Cerebellar nuclear complex (tissue), 1 donor: ENCODE results near the gene PCSK6.

Experiments
- DNase-seq, 2 experiments: peaks; one replicate each; lab custom pipeline; 2025; lab: John Stamatoyannopoulos, UW

PCSK6 gene

DNA sequence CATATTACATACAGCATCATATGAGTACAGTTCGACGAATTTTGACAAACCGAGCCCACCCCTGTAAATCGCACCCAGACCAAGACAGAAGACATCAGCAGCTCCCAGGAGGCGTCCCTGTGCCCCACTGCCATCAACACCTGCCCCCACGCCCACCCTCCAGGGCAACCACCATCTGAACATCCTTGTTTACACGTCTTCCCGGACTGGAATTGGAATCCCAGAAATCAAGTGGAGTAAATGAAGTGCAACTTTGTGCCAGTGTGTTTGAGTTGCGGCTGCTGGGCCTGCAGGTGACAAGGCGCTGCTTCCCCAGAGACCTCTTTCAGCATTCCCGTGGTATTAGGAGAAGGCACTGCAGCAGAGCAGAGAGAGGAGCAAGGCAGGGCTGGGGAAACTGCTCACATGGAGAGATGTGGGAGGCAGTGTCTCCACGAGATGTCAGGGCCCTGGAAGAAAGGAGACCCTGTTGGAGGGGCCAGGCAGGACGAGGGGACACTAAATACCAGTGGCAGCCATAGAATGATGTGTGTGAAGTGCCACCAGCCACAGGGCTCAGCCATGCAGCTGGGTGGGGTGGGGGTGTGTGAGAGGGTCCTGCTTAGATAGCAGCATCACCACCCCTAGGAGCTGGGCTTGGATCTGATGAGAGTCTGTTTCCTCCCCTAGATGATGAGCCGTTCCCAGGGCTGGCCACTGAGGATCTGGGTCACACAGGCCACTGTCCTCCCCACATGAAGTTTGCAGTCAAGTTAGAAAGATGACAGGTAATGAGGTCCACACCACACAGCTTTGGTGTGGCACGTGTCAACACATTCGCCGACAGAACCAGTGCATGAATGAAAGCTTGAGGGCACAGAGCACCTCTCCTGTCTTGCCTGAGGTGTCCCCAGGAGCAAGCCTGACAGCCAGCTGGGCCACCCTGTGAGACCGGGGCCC is 33.4 kb upstream of the PCSK6 start:
- no peak for DNase-seq

DNA sequence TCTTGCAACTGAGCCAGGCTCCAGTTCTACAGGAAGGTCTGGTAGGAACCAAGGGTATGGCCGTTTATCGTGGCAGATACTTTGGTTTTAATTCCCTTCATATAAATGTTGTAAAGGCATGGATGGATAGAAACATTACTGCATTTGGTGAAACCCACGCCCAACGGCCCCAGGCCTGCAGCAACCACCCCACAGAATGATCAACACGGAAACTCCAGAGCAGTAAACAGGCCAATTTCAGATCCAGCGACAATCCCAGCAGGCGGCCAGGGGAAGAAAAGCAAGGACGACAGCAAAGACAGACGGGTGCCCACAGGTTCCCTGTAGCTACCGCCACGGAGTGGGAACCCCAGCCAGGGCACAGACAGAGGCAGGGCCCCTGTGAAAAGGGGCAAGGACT is 32.6 kb upstream of the PCSK6 start:
- no peak for DNase-seq

DNA sequence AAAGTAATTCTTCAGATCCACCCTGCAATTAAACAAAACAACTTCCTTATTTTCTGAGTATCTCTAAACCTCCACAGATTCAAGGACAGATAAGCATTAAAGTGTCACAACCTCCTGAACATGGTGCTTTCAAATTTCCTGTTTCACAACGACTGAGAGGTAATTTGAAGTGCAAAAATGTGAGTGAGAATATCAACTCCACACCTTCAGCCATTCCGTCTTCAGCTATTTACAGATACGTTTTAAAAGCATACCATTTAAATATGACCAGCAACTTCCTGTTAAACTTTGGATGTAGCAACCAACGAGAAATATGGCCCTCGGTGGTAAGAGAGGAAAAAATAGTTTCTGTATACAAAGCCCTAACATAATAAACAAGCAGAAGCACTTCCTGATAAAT is 32.1 kb upstream of the PCSK6 start:
- no peak for DNase-seq

DNA sequence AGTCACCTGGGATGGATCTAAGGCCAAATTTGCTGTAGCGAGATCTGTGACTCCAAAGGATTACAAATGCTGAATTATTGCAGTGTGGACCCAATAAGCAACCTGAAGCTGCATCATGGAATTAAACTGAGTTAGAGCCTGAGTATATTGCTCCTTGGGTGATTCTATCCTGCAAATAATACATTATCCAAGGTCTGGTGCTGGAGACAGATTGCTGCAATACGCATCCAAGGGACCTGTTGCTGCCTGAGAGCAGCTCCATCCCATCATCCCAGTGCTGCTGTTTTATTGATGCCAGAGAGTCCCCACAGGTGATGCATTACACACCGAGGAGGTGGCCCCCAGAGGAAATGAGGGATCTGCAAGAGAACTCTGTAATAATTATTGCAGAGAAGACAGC is 31.6 kb upstream of the PCSK6 start:
- DNase-seq, result no peak

DNA sequence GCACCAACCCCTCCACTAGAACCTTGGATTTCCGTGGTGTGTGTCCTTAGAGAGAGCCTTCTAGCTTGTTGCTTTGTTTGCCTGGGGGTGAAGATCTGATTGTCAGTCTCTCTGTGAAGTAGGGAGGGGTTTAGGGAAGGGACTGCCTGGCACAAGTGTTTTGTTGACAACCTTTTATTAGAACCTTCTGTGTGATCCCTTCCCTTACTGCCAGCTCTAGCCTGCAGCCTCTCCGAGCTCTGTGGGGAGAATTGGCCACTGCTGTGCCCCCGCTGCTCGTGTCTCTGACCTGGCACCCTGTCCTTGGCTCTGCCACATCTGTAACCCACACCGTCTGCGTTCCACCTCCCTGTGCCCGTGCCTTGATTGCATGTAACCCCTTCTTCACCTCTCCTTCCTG is 30.9 kb upstream of the PCSK6 start:
- DNase-seq, result no peak

DNA sequence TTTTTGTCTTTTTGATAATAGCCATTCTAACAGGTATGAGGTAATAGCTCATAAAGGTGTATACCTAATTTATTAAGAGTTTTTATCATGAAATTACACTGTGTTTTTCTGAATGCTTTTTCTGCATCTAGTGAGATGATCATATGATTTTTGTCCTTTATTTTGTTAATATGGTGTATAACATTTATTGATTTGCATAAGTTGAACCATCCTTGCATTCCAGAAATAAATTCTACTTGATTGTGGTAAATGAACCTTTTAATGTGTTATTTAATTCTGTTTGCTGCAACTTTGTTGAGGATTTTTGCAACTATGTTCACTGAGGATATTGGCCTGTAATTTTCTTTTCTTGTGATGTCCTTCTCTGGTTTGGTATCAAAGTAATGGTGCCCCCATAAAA is 28.0 kb upstream of the PCSK6 start:
- no peak for DNase-seq

DNA sequence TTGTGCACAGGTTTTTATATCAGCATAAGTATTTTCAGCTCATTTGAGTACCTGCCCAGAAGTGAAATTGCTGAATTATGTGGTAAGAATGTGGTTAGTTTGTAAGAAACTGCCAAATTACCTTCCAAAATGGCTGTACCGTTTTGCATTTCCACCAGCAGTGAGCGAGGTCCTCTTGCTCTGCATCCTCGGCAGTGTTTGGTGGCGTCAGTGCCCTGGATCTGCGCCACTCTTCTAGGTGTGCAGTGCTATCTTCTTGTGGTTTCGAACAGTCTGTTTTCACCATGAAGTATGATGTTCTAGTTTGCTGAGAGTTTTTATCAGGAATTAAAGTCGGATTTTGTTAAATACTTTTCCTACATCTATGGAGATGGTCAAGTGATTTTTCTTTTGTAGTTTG is 24.8 kb upstream of the PCSK6 start:
- DNase-seq, result no peak

DNA sequence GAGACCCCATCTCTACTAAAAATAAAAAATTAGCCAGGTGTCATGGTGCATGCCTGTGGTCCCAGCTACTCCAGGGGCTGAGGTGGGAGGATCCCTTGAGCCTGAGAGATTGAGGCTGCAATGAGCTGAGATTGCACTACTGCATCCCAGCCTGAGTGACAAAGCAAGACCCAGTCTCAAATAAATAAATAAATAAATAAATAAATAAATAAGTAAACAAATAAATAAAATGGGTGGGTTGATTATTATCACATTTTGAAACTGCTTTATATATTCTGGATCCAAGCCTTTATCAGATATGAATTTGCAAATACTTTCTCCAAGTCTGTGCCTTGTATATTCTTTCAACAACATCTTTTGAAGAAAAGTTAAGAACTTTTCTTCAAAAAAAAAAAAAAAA is 22.2 kb upstream of the PCSK6 start:
- DNase-seq, result no peak

DNA sequence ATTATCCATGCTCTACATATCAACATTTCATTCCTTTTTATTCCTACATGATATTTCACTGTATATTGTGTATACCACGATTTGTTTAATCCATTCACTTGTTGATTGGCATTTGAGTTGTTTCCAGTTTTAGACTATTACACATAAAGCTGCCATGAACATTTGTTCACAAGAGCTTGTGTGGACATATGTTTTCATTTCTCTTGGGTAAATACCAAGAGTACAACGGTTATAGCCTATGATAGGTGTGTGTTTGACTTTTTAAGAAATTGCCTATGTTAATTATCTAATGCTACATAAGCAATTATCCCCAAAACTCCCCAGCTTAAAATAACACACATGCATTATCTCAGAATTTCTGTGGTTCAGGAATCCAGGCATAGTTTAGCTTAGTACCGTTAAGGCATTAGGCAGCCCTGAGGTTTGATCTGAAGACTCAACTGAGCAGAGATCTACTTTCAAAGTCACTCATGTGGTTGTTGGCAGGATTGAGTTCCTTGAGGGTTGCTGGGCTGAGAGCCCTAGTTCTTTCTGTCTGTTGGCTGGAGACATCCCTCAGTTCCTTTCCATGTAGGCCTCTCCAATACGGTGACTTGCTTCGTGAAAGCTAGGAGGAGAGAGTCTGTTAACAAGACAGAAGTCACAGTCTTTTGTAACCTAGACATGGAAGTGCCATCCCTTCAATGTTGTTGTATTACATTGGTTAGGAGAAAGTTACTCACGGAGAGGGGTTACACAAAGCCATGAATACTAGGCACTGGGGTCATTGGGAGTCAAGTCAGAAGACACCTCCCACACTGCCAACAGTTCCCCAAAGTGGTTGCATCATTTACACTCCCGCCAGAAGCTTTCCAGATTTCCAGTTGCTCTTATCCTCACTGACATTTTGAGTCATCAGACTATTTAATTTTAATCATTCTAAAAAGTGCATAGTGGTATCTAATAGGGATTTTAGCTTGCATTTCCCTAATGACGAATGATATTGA is 21.0 kb upstream of the PCSK6 start:
- DNase-seq, result no peak

DNA sequence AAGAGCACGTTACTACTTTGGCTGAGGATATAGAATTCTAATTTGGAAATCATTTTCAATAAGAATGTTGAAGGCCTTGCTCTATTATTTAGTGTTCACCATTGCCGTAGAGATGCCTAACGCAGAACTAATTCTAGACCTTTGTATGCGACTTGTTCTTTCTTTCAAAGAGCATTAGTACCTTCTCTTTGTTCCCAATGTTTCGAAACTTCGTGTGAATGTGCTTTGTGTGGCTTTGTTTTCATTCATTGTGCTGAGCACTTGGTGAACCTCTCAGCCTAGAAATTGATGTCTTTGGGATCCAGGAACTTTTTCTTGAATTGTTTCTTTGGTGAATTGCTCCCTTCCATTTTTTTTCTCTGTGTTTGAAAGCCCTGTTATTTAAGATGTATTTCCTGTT is 19.8 kb upstream of the PCSK6 start:
- DNase-seq, result no peak

DNA sequence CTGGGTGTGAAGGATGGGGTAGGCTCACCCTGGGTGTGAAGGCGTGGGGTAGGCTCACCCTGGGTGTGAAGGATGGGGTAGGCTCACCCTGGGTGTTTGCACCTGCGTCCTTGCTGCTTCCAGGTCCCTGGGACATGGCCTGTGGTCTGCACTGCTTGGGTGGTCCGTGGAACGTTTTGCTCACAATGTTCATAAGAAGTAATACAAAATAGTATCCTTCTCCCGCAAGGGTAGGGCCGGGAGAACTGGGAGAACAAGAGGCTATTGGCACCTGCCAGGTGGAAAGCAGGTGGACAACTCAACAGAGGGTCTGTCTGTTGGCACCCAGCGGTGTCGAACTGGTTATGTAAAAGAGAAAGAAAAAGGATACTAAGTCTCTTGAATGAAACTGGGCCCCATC is 17.0 kb upstream of the PCSK6 start:
- no peak for DNase-seq

DNA sequence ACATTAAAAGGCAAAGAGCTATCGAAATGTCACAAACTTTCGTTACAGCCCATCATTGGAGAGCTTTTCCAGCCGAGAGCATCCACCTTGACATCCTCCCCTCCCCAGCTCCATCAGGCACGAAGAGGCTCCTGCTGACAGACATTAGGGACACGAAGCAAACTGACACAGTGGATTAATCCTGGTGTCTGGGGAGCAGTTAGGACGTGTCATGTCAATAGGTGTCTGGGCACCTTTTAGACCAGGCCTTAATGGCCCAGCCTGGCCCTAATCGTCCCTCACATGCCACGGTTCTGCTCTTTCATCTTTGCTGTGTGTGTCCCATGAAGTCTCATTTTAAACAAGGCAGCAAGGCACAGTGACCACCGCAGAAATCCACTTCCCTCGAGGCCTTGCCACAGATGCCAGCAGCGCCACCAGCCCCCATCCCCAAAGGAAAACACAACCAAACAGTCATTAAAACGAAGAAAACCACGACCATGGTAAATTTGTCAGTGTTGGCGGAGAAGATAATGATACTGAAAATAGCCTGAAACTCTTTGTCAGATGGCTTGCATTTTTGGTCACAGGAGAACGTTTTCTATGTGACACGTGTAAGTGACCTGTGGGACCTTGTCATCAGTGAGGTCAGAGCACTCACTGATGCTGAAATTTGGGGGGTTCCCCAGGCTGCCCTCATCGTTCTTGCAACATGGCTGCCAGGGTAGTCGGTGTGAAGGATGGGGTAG is 16.3 kb upstream of the PCSK6 start:
- no peak for DNase-seq

DNA sequence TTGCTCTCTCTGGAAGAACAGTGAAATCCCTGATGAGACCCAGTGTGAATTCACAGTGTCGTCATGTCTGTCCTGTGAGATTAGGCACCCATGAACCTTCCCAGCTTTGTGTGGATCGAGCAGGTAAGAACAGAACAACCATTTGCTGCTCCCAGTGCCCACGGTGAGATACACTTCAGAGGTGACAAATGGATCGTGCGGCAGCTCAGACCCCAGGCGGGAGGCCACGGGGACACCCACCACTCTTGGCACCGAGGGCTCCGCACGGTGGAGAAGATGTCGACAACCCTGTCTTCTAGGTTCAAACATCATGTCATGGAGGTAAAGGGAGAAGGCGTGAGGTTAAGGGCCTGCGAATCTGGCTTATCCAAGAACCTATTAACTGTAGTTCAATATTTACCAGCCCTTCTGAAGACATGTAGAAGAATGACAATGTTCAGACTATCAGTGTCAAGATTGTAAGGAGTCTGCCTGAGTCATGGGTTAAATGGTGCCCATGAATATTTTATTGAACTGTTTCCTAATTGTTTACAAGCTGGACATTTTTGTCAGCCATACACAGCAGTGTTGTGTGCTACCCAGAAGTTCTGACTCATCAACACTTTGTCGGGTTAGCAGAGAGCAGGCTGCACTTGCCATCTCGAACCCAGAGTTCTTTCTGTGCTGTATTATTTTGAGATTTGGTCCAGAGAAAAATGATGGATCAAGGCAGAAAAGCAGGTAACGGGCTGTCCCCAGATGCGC is 15.5 kb upstream of the PCSK6 start:
- DNase-seq, result no peak

DNA sequence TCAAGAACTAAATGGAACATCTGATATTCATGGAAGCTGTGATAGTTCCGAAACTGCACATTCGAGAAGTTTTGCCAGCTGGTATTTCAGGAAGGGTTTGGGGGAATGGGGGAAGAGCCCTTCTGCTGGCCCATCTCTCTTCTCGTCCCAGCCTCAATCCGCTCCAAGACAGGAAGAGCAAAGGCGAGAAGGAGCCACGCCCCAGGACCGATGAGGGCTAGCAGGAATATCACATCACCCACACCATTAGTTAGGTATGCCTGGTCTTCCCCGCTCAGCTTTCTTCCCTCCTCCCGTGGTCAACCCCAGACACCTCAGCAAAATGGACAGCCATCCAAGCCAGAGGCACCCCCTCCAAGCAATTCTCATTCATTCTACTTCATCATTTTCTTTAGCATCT is 14.9 kb upstream of the PCSK6 start:
- no peak for DNase-seq

DNA sequence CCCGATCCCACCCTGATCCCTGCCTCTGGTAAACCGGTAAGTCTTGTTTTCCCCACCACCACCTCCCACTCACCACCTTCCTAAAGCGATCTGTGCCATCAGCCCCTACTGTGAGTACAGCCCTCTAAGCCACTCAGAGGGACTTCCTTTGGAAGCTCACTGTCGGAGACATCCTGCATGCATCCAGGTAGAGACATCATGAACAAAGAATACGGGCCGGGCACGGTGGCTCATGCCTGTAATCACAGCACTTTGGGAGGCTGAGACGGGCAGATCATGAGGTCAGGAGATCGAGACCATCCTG is 13.7 kb upstream of the PCSK6 start:
- no peak for DNase-seq

DNA sequence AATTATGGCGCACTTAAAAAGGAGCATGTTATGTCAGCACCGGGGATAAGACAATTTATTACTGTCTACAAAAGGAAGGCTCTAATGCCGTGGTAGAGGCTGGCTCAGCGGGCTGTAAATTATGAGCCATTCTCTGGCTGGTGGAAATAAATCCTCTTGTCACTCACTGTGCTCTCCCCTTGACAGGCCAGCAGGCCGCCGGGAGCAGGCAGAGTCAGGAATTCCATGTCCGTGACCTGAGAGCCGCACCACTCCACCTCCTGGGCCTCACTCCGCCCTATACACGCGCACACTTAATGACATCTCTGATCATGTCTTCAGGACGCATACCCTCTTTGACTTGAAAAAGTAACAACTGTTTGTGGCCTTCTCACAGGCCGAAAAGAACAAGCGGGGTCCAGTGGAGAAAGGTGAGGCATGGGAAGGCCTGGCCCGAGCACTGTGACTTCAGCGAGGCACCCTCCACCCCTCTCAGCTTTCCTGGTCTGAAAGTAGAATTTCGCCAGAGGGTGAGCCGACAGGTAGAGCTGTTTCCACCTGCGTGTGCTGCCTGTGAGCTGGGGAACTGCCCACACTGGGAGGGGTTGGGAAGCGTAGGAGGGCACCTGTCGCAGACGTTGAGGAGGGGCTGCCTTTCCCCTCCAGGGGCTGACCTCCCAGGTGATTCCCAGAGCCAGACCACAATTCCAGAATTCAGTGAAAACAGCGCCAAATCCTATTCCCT is 13.2 kb upstream of the PCSK6 start:
- no peak for DNase-seq

DNA sequence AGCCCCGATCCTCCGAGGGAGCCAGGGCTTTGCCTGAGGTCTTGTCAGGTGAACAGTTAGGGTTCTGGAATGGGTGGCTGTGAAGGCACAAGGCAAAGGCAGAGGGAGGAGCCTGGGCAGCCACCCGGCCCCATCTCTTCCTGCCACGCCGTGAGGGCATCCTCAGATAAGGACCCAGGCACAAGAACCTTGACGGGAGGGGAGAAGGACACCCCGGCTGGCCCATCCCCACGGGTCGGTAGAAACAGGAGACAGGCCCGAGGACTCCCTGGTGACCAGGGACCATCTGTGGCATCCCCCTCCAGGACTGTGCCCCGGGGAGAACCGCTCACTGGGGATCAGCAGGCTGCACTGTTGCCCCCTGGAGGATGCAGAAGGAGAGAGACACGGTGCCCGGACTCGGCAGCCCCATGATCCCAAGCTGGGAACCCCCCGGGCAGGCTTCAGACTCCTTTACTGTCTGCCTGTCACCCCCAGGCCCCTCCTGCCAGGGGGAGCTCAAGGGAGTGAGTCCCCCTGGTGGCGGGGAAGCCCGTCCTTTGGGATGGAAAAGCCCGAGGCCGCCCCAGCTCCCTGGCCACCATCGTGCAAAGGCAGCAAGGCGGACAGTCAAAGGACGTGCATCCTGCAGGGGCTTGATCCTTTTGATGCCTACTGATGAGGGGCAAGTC is 12.3 kb upstream of the PCSK6 start:
- no peak for DNase-seq

DNA sequence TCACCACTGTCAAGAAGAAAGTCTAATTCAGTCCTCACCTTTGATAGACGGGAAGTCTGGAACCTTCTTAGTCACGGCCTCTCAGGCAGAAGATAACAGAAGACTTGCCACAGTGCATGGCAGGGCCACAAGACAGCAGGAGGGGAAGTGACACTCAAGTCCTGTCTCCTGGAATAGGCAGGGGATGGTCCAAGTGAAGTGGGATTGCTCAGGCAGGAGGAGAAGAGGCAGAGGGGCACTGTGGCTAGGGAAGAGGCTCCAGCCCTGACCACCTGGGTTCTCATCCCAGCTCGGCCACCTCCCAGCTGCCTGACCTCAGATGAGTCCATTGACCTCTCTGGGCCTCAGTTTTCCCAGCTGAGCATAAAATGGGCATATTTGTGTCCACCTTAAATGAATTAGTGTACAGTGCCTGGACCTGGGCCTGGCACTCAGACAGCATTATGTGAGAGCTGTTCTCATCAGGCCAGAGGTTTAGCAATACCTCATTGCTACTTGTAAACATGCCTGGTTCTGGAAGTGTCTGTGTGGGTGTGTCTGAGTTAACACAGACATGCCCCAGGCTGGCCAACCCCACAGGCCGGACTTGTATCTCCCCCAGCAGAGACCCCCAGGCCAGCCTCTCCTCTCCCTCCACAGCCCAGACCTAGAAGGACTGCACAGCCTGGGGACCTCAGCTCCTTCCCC is 11.5 kb upstream of the PCSK6 start:
- DNase-seq, result no peak

DNA sequence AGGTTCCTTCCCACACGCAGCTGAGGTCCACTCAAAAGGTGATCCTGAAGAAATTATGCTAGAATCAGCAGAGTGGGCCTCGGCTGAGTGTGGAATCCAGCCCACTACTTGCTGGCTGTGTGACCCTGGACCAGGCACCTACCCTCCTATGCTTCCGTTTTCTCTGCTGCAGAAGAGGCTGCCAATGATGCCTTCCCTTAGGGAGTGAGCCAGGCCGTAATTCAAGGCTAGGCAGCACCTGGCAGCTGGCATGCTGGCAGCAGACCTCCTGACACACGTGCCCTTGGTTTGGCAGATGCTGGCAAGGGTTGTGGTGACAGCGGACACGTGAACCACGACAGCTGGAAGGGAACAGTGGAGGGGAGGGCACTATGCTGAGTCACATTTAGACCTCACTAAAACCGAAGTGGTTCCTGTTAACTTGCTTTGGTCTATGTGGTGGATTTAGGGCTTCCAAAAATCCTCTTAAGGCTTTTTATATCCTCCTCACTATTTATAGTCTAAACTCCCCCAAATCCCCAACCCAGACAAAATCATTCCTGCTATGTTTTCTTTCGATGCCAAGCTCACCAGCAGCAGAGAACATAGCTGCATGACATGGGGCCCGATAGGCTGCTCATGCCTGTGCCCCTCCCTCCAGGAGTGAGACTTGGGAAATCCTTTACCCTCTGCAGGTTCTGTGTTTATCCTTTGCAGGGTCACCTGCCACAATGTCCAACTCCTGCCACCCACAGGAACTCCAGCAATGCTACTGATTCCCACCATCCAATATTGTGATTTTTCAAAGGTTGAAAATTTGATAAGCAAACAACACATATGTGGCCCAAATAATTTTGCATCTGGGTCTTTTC is 10.6 kb upstream of the PCSK6 start:
- DNase-seq, result no peak
